LNCAP (cell line): ENCODE results near the gene CENPB.

ENCODE experiments used
- CTCF ChIP-seq: fragments of 450-650 bp; IDR thresholded peaks from 2 replicates; pipeline ENCODE4 v1.5.1; 2017; ENCODE audit warnings: mild to moderate bottlenecking

The CENPB gene

GRCh38 chr20:3751305-3751674 lies 35.2 kb downstream of the CENPB start:
- TF ChIP-seq CTCF = no peak

GRCh38 chr20:3749689-3750531 lies 36.6 kb downstream of the CENPB start:
- peak; percentile 84 for TF ChIP-seq CTCF

DNA sequence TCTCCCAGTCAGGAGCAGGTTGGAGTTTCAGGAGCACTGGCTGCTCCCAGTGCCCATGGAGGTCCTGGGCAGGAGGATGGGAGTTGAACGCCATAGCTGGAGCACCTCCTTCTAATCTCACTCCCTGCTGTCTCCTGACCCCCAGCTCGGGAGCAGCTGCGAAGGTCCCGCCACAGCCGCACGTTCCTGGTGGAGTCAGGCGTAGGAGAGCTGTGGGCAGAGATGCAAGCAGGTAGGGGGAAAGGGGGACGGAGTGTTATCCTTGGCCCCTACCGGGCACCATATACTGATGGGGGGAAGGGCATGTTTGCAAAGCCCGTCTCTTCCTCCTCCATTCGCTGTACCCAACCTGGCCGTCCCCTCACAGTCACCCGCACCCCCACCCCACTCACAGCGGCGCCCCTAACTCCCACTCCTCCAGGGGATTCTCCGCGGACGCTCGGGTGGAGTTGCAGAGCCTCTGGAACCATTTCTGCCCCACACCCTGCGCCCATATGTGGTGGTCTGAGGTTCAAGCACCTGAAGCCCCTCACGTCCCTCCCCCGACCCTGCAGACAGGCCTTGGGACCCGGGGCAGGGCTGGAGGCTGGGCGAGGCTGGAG lies 37.4 kb downstream of the CENPB start:
- TF ChIP-seq CTCF = no peak

DNA sequence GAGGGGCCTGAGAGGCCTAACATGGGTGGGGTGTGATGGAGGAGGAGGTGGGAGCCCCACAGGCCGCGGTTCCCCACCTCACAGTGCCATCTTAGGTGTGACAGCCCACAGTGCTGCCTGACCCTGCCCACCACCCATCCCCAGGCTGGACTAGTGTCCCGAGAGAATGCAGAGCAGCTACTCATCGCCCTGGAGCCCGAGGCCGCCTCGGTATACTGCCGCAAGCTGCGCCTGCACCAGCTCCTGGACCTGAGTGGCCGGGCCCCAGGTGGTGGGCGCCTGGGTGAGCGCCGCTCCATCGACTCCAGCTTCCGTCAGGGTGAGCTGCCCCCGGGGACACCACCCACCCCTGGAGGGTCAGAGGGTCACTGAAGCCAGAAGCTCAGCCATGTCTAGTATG lies 38.5 kb downstream of the CENPB start:
- TF ChIP-seq CTCF = no peak

- TF ChIP-seq CTCF = no peak
Measured at GRCh38 chr20:3747471-3747870, 39.1 kb downstream of the CENPB start.

DNA sequence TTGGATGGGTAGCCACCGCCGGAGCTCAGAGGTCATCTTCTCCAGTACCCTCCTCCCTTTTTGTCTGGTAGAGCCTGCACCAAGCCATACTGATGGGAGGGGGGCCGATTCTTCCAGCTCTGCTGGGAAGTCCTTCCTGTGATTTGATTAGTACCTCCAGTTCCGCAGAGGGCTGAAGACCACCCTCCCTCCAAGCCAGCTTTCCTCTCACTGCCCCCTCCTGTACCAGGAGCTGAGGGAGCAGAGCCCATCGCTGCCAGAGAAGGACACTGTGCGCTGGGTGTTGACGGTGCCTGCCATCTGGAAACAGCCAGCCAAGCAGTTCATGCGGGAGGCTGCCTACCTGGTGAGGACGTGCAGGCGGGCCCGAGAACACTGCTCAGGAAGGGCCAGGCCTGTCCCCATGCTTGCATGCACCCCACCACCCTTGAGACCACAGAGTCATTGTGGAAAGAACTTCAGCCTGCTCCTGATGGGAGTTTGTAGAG lies 40.8 kb downstream of the CENPB start:
- no peak for TF ChIP-seq CTCF

DNA sequence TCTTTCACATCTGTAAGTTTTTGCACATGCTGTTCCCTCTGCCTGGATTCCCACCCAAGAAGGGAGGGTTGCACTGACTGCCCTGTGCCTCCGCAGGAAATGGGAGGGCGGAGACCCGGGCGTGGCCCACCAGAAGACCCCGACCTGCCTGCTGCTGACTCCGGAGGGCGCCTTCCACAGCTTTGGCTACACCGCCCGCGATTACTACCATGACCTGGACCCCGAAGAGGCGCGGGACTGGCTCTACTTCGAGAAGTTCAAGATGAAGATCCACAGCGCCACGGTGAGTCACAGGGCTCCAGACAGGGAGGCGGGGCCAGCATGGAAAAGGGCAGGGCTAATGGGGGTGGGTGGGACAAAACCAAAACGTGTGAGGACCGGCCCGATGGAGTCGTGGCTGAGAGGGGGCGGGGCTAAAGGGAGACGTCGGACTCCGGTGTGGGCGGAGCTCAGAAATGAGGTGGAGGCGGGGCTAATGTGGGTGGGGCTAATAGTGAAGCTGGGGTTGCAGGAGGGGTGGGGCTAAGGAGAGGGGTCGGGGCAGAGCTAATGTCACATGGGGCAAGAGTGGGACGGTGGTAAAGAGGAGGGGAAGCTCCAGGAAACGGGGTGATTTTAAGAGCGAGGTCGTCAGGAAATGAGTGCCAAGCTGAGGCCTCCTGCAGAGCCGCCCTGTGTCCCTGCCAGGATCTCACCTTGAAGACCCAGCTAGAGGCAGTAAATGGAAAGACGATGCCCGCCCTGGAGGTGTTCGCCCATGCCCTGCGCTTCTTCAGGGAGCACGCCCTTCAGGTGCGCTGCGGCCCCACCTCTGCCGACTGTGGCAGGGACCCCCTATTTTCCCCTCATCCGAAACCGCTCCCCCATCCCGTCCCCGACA lies 41.5 kb downstream of the CENPB start:
- no peak for TF ChIP-seq CTCF
